Left lobe of liver (tissue), 2 donors: ENCODE results near the gene UBA6. TPM values are rescaled to one million over a fixed set of nuclear protein-coding genes. Genes with fewer than 3 reads are reported as not detected.
"Not testable (repeated sequence)": the region's sequence is repeated elsewhere in the genome, so short reads cannot be mapped to it uniquely, and the experiment has no call there.

ENCODE experiments used
- ATAC-seq: fragments of 200-7000 bp; cut with Tn5 transposase; one replicate; pipeline ENCODE4 v1.9.1; 2020; ENCODE audit warnings: mild to moderate bottlenecking, moderate library complexity
- DNase-seq: peaks from one replicate; pipeline ENCODE4 v3.0.0-alpha.2; 2020; ENCODE audit warnings: low spot score
- total RNA-seq: library from RNA; stranded (reverse); gene quantifications from one replicate; pipeline ENCODE4 v1.2.1, GENCODE V29; 2021
- donor health status: DM: no; HTN: no; CAD: no; lungs with moderate emphysema.
- donor health status: DM: no; HTN: yes; CAD: no.

The UBA6 gene
- total RNA-seq = 19.6 TPM

DNA sequence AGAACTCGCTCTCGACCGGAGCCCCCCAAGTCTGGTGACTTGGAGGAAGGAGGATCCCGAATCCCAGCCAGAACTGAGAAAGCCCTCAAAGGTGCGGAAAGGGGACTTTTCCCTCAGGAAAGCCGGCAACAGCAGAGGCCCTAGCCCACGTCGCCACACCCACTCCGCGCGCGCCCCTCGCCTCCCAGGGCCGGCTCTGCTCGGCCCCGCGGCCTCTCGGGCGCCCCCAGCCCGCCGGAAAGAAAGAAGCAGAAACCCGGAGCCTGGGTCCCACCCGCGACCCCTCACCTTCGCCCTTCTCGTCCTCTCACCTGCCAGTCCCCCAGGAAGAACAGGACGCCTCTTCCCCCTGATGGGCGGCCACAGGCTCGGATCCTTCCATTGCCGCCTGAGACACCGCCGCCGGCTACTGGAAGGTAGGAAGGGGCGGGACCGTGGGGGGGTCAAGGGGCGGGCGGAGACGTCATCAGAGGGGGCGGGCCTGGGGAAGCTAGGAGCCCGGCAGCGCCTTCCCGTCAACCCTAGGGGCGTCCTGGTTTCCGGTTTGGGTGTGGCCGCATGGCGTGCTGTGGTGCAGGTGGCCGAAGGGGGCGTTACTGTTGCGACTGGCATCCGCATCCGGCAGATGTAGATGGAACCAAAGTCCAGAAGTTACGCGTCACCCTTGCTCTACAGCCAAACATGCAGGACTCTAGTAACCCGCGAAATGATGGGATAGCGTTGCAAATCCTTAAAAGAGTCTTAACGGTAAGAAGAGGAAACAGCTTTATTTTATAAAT is at the start of gene UBA6:
Gene UBA6 (minus strand): TSS at position 418 of the 779 bp plus-strand sequence. CDS start 36 bp downstream, at position 382.
- ATAC-seq (peak; percentile 98), DNase-seq (peak; percentile 98)

DNA sequence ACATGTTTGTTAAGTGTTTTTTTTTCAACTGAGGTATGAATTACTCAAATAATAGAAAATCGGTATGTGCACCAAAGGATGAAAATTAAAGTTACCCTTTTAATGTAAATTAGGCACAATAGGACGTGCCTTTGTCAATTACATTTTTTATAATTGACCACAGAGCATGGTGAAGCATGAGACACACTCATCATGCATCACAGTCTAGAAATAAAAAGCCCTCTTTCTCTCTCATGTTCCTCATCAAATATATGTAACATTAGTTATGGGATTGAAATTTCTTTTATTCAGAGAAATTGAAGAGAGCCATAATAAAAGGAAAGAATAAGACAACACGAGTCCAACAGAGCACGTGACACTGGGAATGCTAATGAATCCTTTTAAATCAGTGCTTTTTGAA is 49.7 kb upstream of the UBA6 start:
- DNase-seq (no peak), ATAC-seq (no peak)

DNA sequence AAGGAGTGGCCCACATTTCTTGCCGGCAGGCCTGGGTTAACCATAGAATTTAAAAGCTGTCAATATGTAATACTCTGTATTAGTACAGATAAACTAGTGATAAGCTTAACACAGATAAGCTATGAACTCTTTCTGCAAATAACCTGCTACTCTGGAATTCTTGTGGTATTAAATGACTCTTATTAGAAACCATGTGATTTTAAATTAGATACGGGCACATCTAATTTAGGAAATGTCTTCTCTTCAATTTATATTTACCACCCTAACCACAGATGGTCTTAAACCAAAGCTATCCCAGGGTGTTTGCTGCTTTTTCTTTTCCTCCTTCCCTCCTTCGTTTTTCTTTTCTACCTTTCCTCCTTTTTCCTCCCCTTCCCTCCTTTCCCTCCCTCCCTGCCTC is 48.3 kb upstream of the UBA6 start:
- ATAC-seq = no peak
- DNase-seq = no peak

DNA sequence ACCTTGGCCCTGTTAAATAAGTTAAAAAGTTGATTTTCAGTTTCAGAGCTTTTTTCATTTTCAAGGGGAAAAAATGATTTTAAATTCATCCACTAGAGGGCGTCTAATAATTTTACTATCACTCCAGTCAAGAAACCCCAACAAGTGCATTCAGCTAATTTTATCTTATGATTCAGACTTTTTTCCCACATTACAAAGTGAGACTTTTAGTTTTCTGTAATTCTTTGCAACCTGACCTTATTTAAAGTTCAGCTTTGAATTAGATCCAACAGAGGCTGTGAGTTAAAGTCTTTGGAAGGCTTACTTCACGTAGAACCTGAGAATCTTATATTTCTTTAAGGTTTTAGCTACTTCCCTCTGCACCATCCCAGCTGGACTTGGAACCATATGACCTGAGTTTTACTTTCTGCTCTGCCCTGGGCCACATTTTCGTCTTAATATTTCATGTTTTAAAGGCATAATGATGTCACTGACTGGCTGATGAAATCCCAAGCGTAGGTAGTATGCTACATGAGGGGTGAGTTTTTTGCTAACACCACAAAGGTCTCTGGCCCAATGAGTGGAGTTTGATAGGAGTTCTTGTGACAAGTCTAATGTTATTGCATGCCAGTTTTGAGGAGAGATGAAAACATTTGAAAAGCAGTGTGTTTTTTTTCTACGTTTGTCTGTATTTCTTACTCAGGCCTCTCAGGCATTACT is 46.0 kb upstream of the UBA6 start:
- ATAC-seq = peak; percentile 37
- DNase-seq = no peak

DNA sequence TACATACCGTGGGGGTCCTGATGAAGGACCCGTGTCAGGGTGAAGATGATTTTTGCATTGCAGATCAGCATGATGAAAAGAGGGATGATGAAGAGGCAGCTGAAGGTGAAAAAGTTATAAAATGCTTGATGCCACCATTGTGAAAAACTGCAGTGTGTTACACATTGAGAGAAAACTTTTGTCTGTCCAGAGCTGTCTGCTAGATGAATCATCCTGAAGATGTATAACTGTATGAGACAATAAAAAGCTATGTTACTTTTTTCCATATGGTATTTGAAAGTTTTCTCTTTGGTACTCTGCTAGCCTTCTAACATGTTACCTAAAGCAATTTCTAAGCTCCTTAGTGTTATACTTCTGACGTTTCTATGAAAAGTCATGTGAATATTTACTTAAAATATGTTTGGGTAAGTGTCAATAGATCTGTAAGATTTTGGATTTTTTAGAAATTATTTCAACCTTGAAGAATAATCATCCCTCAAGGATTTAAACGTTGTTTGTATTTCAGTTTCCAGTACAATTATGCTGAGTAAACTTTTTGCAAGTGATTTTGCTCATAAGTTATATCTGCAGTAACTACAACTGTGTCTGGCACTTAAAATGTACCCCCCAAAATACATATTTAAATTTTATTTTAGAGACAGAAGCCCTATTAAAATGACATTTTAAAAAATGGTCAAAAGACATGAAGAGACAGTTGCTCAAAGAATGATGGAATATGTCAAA is 43.8 kb upstream of the UBA6 start:
- DNase-seq = no peak
- ATAC-seq = no peak

DNA sequence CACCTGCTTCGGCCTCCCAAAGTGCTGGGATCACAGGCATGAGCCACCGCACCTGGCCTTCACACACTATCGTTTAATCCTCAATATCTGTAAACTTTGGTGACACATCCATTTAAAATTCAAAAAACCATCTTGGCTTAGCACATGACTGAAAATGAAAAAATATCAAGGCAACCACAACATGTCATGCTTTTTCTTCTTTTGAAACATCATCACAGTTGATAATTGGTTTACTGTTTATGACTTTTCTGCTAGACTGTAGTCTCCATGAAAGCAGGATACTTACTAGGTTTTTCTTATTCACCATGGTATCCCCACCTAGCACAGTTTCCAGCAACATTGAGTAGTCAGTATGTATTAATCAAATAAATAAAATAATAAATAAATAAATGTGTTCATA is 42.2 kb upstream of the UBA6 start:
- no peak for DNase-seq
- ATAC-seq = no peak

DNA sequence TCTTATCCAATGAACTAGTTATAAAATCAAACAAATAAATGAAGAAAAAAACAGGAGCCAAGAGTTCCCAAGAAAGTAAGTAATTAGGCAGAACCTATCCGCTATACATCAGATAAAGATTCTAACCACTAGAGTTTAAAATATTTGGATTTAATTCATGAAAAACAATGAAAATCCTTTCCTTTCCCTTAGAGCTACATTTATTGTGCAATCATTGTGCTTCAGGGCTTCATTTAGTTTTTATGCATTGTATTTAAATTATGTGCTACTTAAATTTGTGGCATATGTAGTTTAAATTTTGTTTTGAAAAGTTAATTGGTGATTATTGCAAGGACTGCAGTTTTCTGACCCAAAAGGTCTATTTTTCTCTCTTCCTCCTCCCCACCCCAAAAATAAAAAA is 35.3 kb upstream of the UBA6 start:
- no peak for DNase-seq
- ATAC-seq = no peak

DNA sequence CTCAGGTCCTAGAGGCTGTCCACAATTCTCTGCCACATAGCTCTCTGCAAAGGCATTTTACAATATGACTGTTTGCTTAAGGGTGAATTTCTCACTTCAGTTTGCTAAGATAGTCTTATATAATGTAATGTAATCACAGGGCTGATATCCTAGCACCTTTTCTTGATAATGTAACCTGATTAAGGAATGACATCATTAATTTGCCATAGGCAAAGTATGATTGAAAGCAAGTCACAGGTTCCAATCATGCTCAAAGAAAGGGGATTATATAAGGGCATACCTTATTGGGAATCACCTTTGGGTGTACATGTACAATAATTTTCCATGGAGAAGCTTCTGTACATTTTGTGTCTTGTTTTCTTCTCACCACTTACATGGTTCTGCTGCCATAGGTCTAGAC is 34.4 kb upstream of the UBA6 start:
- ATAC-seq = no peak
- DNase-seq = no peak

DNA sequence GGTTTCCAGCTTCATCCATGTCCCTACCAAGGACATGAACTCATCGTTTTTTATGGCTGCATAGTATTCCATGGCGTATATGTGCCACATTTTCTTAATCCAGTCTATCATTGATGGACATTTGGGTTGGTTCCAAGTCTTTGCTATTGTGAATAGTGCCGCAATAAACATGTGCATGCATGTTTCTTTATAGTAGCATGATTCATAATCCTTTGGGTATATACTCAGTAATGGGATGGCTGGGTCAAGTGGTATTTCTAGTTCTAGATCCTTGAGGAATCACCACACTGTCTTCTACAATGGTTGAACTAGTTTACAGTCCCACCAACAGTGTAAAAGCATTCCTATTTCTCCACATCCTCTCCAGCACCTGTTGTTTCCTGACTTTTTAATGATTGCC is 29.6 kb upstream of the UBA6 start:
- DNase-seq, ATAC-seq: not testable (repeated sequence)

DNA sequence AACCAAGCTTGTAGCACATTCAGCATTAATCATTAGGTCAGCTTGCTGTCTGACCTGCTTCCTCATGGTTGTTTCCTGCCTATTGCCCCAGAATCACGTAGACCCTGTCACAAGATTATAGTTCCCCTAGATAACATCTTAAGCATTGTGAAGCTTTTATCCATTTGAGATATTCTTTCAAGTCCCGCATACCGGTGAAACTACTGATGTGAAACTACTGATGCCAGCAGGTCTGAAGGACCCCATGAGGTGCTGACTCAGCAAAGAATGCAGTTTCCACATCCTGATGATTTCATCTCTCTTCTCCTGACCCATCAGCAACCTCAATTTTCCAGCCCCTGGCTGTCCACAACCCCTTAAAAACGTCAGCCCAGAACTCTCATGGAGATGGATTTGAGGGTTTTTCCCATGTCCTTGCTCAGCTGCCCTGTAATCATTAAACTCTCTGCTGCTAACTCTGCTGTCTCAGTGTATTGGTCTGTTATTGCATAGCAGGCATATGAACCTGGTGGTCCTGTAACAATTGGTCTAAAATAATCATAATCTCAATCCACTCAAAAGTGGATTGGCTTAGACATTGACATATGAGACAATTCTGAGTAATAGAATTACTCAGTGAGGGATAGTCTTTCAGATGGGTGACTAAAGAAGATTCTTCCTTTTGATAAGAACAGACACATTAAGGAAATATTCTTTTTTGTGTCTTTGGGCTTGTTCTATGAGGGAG is 26.3 kb upstream of the UBA6 start:
- ATAC-seq (no peak), DNase-seq (no peak)

DNA sequence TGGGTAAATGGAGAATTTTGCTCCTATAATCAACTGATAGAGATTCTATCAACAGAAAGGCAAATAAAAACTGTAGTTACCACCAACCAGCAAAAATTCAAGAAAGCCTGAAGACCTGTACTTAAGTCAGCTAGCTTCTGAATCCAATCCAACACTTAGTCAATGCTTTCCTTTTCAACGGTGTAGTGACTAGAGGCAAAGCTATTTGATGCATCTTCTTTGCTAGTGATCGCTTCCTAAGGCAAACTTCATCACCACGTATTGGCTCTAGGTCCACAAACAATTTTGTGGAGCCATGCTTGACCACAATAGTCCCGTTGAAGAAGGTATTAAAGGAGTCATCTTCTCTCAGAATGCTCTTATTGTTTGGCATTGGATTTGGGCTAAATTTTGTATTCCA is 25.0 kb upstream of the UBA6 start:
- no peak for ATAC-seq

DNA sequence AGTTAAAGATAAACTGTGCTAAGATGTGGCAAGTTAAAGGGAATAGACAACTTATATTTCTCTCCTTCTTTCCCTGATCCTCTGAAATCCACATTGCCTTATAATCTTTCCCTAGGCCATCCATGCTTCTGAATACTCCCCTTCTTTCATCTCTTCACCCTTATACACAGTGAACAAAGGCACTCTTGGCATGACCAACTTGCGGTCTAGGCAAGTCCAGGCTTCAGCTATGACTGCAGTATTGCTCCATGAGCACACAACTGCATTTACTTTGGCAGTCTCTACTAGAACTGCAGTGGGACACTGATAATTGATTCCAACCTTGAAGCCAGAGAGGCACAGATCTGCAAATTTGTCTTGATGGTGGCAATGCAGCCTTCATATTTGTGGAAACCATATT is 24.2 kb upstream of the UBA6 start:
- DNase-seq (peak; percentile 57), ATAC-seq (peak; percentile 100)

More for the DNA sequence above, 25.0 kb upstream of the UBA6 start:
- no peak for DNase-seq

DNA sequence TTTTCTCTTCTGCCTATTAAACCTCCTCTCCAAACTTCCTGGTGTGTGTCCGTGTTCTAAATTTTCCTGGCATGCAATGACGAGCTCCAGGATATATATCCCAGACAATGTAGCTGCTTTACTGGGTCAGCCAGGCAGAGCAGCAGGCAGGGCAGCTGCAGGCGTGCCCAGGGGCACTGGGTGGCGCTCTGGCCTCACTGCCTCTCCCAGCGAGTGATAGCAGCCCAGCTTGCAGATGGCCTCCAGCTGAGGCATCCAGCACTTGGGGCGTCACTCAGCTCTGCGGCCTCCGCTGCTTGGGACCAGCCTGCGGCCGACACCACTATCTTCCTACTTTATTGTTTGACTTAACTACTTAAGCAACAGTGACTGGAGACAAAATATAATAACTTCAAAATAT is 23.0 kb upstream of the UBA6 start:
- no peak for ATAC-seq

DNA sequence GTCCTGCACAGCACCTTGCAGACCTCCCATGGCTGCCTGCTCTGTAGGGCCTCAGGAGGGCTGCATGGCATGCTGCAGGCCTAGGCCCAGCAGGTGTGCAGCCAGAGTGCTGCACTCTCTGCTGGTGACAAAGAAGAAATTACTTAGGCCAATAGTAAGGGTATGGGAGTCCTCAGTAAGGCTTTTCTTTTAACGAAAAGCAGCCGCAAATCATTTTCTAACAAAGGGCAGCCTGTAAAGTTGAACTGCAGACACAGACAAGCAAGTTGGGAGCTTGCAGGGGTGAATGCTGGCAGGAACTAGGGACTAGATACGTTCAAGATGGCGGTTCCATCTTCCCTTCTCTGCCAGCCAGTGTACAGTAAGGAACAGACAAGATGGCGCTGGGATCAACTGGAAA is 22.4 kb upstream of the UBA6 start:
- ATAC-seq = no peak
- no peak for DNase-seq

More for the DNA sequence above, 23.0 kb upstream of the UBA6 start:
- DNase-seq = no peak

DNA sequence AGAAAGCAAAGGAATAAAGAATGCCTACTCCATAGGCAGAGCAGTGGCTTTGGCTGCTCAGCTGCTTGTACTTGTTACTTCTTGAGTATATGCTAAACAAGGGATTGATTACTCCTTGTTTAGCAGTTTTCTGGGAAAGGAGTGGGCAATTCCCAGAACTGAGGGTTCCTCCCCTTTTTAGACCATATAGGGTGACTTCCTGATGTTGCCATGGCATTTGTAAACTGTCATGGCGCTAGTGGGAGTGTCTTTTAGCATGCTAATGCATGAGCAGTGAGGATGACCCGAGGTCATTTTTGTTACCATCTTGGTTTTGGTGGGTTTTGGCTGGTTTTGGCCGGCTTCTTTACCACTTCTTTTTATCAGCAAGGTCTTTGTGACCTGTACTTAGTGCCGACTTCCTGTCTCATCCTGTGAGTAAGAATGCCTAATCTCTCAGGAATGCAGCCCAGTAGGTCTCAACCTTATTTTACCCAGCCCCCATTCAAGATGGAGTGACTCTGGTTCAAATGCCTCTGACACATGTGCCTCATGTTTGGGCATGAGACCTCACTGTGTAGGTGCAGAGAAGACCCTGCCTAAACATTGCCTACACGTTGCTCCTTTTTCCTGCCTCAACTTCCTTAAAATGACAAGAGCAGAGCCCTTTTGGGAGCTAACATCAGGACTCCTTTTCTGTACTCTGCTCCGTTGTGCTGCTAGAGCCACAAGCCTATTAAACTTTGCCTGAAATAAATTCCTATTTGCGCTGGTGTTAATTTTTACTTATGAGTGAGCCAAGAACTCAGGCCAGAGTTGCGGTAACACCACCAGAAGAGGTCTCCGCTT is 21.0 kb upstream of the UBA6 start:
- ATAC-seq = no peak
- DNase-seq = no peak

DNA sequence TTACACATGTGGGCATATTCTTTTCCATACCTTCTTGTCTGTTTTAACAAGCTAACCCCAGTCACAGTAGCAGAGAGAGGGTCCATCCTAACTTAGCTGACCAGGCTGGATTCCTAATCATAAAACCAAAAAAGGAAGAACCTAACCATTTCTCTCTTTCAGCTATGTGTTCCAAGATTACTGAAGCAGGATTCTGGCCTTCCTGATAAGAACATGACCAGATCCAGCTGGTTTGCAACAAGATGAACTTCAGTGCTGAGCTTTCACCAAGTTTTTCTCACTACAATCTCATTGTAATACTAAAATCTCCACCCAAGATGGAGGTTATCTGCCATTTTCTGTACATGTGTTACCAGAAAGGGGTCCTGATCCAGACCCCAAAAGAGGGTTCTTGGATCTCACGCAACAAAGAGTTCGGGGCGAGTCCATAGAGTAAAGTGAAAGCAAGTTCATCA is 20.4 kb upstream of the UBA6 start:
- ATAC-seq (no peak), DNase-seq (no peak)

DNA sequence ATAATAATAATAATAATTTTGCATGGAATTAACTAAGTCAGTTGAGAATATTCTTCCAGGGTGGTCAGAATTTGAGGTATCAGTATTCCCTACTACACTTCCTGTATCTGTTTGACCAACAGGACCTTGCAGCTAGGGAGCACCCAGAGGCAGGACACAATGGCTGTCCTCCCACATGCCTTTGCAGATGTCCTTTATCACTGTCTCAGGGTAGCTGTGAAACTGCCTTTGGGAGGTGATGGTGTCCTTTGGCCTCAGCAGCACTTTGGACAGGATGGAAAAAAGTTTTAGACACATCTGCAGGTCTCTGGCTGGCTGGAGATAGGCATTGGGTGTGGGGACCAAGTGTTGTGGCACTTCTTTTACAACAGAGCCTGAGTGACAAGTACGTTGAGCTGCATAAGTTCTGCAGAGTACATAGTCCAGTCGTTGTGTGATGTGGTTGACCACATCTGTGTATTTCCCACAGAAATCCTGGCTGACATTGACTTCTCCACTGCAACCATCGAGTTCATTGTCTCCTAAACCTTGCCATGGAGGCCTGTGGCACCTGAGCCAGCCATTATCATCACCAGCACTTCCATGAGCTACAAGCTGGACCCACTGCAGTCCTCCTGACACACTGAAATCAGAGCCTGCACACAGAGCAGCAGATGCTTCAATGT is 19.1 kb upstream of the UBA6 start:
- ATAC-seq (no peak), DNase-seq (no peak)

DNA sequence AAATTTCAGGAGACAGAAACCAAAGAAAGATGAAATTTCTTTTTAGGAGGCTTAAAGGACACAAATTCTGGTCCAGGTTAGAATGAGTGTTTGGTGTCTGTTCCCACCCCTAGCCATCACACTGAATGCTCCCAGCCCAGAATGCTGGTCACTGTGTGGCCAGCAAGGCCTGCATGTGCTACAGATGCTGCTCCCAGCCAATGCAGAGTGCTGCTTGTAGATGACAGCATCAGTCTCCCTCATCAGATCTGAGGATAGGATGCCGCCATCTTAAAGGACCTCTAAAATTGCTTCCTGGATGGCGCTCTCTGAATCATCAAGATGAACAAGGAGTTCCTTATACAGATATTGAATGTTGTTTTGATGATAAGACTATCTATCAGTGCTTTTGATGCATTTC is 17.9 kb upstream of the UBA6 start:
- ATAC-seq = no peak
- no peak for DNase-seq

DNA sequence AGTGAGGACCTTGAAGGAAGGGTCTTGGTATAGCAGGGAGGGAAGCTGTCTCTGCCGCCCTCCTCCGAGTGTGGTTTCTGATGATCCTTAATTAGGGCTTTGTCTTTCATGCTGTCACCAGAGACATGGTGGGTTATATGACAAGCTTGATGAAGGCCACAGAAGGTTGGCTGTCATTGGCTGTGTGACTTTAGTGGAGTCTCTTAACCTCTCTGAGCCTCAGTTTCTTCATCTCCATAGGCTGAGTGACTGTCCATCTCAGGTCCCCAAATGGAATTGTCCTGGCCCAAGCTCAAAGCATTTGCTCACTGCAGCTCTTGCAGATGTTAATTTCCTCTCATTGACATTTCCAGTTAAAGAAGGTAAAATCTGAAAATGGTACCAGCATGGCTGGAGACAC is 16.6 kb upstream of the UBA6 start:
- ATAC-seq = no peak
- DNase-seq = no peak

DNA sequence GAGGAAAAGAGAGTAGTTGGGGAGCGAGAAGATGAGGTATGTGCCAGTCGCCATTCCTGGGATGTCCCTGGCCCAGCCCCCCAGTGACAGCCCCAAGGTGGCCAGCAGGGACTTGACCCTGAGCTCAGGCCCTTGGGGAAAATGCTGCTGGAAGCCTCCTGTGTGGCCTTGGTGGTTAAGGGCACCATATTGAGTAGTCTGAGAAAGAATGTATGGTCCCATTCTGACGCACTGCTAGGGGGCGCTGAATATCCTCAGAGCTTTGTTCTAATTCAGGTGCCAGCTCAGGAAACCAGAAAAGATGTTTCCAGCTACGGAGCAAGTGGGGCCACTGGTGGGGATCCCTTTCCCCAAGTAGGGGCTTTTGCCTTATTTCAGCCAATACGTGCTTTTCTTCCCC is 14.0 kb upstream of the UBA6 start:
- DNase-seq = no peak
- ATAC-seq = no peak
